ENCODE data around the gene PARP8.
"Not testable (repeated sequence)": the region's sequence is repeated elsewhere in the genome, so short reads cannot be mapped to it uniquely, and the experiment has no call there.

The PARP8 gene

GRCh38 chr5:50666261-50667022 is at the start of gene PARP8:
TSS of gene PARP8 (plus strand) at chr5:50666637. CDS start at chr5:50667096, 459 bp downstream.
- DNase-seq, result peak; percentile 53

GRCh38 chr5:50623666-50624065 is 42.8 kb upstream of the PARP8 start:
- DNase-seq, result no peak

- DNase-seq, result peak; percentile 48
Measured at GRCh38 chr5:50634866-50635265, 31.6 kb upstream of the PARP8 start.

GRCh38 chr5:50637576-50637975 is 28.9 kb upstream of the PARP8 start:
- not testable (repeated sequence) for DNase-seq

- DNase-seq, result no peak
Measured at GRCh38 chr5:50646591-50646990, 19.8 kb upstream of the PARP8 start.

- no peak for DNase-seq
Measured at GRCh38 chr5:50647726-50648125, 18.7 kb upstream of the PARP8 start.

GRCh38 chr5:50653946-50654345 is 12.5 kb upstream of the PARP8 start:
- peak; percentile 41 for DNase-seq

- no peak for DNase-seq
Measured at GRCh38 chr5:50655067-50655809, 11.2 kb upstream of the PARP8 start.

GRCh38 chr5:50655810-50656205 is 10.6 kb upstream of the PARP8 start:
- DNase-seq, result no peak

- DNase-seq, result no peak
Measured at GRCh38 chr5:50657044-50657443, 9.4 kb upstream of the PARP8 start.

GRCh38 chr5:50658246-50658645 is 8.2 kb upstream of the PARP8 start:
- DNase-seq, result no peak

GRCh38 chr5:50663636-50664035 is 2.8 kb upstream of the PARP8 start:
- no peak for DNase-seq

- no peak for DNase-seq
Measured at GRCh38 chr5:50665091-50665490, 1.3 kb upstream of the PARP8 start.

GRCh38 chr5:50665761-50666202 is 655 bp upstream of the PARP8 start:
- DNase-seq, result peak; percentile 58

GRCh38 chr5:50667023-50667652 is 701 bp downstream of the PARP8 start:
- DNase-seq, result peak; percentile 48

- DNase-seq, result peak; percentile 89
Measured at GRCh38 chr5:50667653-50668595, 1.5 kb downstream of the PARP8 start.

GRCh38 chr5:50668636-50669035 is 2.2 kb downstream of the PARP8 start:
- DNase-seq, result not testable (repeated sequence)

- no peak for DNase-seq
Measured at GRCh38 chr5:50672663-50673062, 6.2 kb downstream of the PARP8 start.

GRCh38 chr5:50673444-50673843 is 7.0 kb downstream of the PARP8 start:
- DNase-seq, result not testable (repeated sequence)

- no peak for DNase-seq
Measured at GRCh38 chr5:50675385-50675784, 8.9 kb downstream of the PARP8 start.

- DNase-seq, result not testable (repeated sequence)
Measured at GRCh38 chr5:50679554-50679953, 13.1 kb downstream of the PARP8 start.

GRCh38 chr5:50684721-50685120 is 18.3 kb downstream of the PARP8 start:
- no peak for DNase-seq

- DNase-seq, result no peak
Measured at GRCh38 chr5:50687548-50687947, 21.1 kb downstream of the PARP8 start.
